ENCODE data around the gene ALDH3B1.

GRCh38 chr11:67996622-67997474 lies 13.3 kb upstream of the ALDH3B1 start:
- TF ChIP-seq, protein P1, sequence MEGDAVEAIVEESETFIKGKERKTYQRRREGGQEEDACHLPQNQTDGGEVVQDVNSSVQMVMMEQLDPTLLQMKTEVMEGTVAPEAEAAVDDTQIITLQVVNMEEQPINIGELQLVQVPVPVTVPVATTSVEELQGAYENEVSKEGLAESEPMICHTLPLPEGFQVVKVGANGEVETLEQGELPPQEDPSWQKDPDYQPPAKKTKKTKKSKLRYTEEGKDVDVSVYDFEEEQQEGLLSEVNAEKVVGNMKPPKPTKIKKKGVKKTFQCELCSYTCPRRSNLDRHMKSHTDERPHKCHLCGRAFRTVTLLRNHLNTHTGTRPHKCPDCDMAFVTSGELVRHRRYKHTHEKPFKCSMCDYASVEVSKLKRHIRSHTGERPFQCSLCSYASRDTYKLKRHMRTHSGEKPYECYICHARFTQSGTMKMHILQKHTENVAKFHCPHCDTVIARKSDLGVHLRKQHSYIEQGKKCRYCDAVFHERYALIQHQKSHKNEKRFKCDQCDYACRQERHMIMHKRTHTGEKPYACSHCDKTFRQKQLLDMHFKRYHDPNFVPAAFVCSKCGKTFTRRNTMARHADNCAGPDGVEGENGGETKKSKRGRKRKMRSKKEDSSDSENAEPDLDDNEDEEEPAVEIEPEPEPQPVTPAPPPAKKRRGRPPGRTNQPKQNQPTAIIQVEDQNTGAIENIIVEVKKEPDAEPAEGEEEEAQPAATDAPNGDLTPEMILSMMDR (conservative IDR thresholded peaks at IDR 0.05), result no peak
- TF ChIP-seq ZFX (IDR thresholded peaks at IDR 0.05), result no peak
